ENCODE results near the gene CLEC11A.

DNA sequence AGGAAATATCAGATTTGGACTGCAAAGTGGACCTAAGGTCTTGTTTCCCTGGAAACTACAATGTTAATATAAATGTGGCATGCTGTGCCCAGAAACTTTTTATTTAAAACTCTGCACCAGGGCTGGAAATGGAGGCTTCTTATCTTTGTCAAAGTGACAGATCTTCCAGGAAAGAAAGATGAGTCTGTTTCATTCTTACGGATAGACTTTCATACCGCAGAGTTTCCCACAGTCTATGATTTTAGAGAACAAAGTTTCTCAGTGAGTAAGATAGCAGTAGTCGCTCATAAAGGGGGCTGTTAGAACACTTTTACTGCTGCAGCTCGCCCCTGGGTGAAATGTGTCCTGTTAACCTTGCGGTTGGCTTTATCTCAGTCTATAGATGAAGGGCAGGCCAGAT lies 6.7 kb downstream of the CLEC11A start:
- no peak for TF ChIP-seq JUN (IDR thresholded peaks at IDR 0.05; ENCODE audit: low read depth, low read length)
- TF ChIP-seq CTCF (IDR thresholded peaks at IDR 0.05; ENCODE audit: control extremely low read depth in 1 of 3, insufficient read depth in 1 of 3, low read depth in 1 of 3, low read length in 3 of 3) = no peak
- no peak for TF ChIP-seq MAX (IDR thresholded peaks at IDR 0.05)
- TF ChIP-seq POLR2A (IDR thresholded peaks at IDR 0.05; ENCODE audit: control extremely low read depth in 1 of 2, low read depth in 2 of 2, low read length in 2 of 2) = no peak
- TF ChIP-seq RAD21 (IDR thresholded peaks at IDR 0.05 in 1 of 2, conservative IDR thresholded peaks at IDR 0.05 in 1 of 2; ENCODE audit: low read depth in 2 of 2, low read length in 2 of 2) = no peak
- no peak for TF ChIP-seq EZH2 (IDR thresholded peaks at IDR 0.05; ENCODE audit: low read depth, low read length, severe bottlenecking)
- TF ChIP-seq CREB1 (IDR thresholded peaks at IDR 0.05) = no peak
- TF ChIP-seq POLR2AphosphoS5 (IDR thresholded peaks at IDR 0.05; ENCODE audit: low read depth, low read length) = no peak
- TF ChIP-seq SP4 (IDR thresholded peaks at IDR 0.05; ENCODE audit: low read length) = no peak
- TF ChIP-seq SIN3A (conservative IDR thresholded peaks at IDR 0.05 in 1 of 2, IDR thresholded peaks at IDR 0.05 in 1 of 2; ENCODE audit: low read depth in 1 of 2, low read length in 2 of 2) = no peak
